ENCODE data around the gene TTC13.

TTC13 gene

DNA sequence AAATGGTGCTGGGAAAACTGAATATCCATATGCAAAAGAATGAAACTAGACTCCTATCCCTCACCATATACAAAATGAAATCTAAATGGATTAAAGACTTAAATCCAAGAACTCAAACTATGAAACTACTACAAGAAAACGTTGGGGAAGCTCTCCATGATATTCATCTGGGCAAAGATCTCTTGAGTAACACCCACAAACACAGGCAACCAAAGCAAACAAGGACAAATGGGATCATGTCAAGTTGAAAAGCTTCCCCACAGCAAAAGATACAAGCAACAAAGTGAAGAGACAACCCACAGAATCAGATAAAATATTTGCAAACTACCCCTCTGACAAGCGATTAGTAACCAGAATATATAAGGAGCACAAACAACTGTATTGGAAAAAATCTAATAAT is 13.8 kb downstream of the TTC13 start:
- no peak overlapping the region for H3K4me3 ChIP-seq (ENCODE audit: low read length)
- no peak overlapping the region for H2AFZ ChIP-seq (ENCODE audit: low read depth, low read length)
- no peaks in the 10 kb centered on the region for H3K9me3 ChIP-seq (ENCODE audit: low read length)
- no peaks in the 10 kb centered on the region for H3K4me1 ChIP-seq (ENCODE audit: insufficient read depth, low read length)
- no peaks in the 10 kb centered on the region for H3K36me3 ChIP-seq (ENCODE audit: insufficient read depth, low read length)
- H3K27me3 ChIP-seq (ENCODE audit: insufficient read depth, low read length): no peaks in the 10 kb centered on the region

DNA sequence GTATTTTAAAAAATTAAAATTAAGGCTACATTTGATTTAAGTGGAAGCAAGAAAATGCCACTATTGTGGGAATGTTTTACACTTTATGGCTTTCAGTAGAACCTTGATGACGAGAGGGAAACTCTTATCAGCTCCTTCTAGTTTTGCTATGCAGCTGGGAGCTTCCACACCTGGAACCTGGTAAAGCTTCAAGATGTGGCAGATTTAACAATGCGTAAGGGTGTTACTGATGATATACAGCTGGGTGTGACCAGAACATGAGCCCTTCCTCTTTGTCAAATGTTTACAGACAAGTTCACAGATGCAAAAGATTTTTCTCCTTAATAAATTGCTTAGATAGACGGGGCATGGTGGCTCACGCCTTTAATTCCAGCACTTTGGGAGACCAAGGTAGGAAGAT is 20.3 kb downstream of the TTC13 start:
- Histone ChIP-seq H2AFZ (ENCODE audit: low read depth, low read length) (no peak overlapping the region), H3K4me1 (ENCODE audit: insufficient read depth, low read length) (no peaks in the 10 kb centered on the region), H3K4me3 (ENCODE audit: low read length) (no peak overlapping the region), H3K36me3 (ENCODE audit: insufficient read depth, low read length) (peaks cover 12% of the 10 kb centered on the region), H3K9me3 (ENCODE audit: low read length) (no peaks in the 10 kb centered on the region), H3K27me3 (ENCODE audit: insufficient read depth, low read length) (no peaks in the 10 kb centered on the region)

DNA sequence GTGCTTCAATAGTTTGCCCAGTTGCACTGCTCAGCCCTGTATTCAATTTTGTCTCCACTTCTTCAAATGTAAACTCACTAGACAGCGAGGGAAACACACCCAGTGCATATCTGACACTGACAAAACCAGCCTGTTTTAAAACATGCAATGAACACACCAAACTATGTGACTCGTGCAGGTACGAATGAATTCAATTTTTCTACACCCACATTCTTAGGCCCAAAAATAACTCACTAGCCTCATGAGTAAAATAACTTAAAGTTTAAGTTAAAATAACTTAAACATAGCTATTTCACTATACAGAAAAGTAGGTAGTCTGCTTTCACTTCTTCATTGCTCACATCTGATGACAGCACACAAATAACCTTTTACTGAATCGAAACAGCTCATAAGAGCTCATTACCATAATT is 21.1 kb downstream of the TTC13 start:
- no peaks in the 10 kb centered on the region for H3K4me1 ChIP-seq (ENCODE audit: insufficient read depth, low read length)

DNA sequence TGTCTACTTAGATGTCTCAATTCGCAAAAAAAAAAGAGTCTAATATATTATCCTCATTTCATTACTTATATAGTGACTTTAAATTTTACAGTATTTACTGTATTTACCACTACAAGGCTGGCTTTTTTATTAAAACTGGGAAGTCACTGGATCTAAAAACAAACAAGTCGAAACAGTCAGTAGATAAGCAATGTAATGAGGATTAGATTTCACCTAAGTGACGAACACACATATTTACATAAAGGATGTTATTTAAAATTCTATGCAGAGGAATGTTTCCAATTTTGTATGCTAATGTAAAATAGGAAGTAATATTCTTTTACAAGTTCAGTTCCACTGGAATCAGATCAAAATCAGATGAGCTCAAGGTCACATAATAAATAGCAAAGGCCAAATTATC is 28.3 kb downstream of the TTC13 start:
- peaks cover 2% of the 10 kb centered on the region for H3K36me3 ChIP-seq (ENCODE audit: insufficient read depth, low read length)
- no peaks in the 10 kb centered on the region for H3K27me3 ChIP-seq (ENCODE audit: insufficient read depth, low read length)
- H3K4me3 ChIP-seq (ENCODE audit: low read length): no peak overlapping the region
- H3K9me3 ChIP-seq (ENCODE audit: low read length): no peaks in the 10 kb centered on the region
- H3K4me1 ChIP-seq (ENCODE audit: insufficient read depth, low read length): no peaks in the 10 kb centered on the region
- no peak overlapping the region for H2AFZ ChIP-seq (ENCODE audit: low read depth, low read length)

More for the DNA sequence above, 21.1 kb downstream of the TTC13 start:
- no peaks in the 10 kb centered on the region for H3K27me3 ChIP-seq (ENCODE audit: insufficient read depth, low read length)
- H3K4me3 ChIP-seq (ENCODE audit: low read length): no peak overlapping the region
- H3K9me3 ChIP-seq (ENCODE audit: low read length): no peaks in the 10 kb centered on the region
- no peak overlapping the region for H2AFZ ChIP-seq (ENCODE audit: low read depth, low read length)
- peaks cover 12% of the 10 kb centered on the region for H3K36me3 ChIP-seq (ENCODE audit: insufficient read depth, low read length)

DNA sequence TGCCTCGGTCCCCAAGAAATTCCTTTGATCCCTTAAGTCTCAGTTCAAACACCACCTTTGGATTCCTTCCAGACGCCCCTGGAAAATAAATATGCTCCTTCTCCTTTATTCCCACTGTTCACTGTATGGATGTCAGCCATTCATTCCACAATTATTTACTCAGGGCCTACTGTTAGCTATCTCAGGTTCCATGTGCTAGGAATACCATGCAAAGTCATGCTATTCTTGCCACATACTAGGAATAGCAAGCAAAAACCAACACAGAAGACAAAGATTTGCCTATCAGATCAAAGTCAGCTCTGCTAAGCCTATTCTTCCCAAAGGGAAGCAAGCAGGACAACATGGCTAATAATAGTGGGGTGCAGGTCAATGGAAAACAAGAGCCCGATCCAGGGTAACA is 29.8 kb downstream of the TTC13 start:
- H2AFZ ChIP-seq (ENCODE audit: low read depth, low read length): no peak overlapping the region
- H3K9me3 ChIP-seq (ENCODE audit: low read length): no peaks in the 10 kb centered on the region
- H3K27me3 ChIP-seq (ENCODE audit: insufficient read depth, low read length): no peaks in the 10 kb centered on the region
- H3K4me3 ChIP-seq (ENCODE audit: low read length): no peak overlapping the region
- peaks cover 4% of the 10 kb centered on the region for H3K36me3 ChIP-seq (ENCODE audit: insufficient read depth, low read length)
- H3K4me1 ChIP-seq (ENCODE audit: insufficient read depth, low read length): no peaks in the 10 kb centered on the region

DNA sequence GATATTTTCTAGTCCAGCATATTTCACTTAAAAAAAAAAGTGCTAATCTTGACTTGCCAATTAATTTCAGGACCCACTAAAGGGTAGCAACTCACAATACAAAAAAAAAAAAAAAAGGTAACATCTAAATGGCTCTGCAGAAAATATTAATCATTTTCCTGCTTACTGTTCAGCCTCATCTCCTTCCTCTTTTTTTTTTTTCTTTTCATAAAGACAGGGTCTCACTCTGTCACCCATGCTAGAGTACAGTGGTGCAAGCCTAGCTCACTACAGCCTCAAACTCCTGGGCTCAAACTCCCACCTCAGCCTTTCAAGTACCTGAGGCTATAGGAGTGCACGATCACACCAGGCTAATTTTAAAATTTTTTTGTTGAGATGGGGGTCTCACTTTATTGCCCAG is 30.4 kb downstream of the TTC13 start:
- H3K36me3 ChIP-seq (ENCODE audit: insufficient read depth, low read length): peaks cover 4% of the 10 kb centered on the region
- no peaks in the 10 kb centered on the region for H3K9me3 ChIP-seq (ENCODE audit: low read length)
- H3K4me3 ChIP-seq (ENCODE audit: low read length): no peak overlapping the region
- H2AFZ ChIP-seq (ENCODE audit: low read depth, low read length): no peak overlapping the region
- no peaks in the 10 kb centered on the region for H3K27me3 ChIP-seq (ENCODE audit: insufficient read depth, low read length)
- H3K4me1 ChIP-seq (ENCODE audit: insufficient read depth, low read length): no peaks in the 10 kb centered on the region

DNA sequence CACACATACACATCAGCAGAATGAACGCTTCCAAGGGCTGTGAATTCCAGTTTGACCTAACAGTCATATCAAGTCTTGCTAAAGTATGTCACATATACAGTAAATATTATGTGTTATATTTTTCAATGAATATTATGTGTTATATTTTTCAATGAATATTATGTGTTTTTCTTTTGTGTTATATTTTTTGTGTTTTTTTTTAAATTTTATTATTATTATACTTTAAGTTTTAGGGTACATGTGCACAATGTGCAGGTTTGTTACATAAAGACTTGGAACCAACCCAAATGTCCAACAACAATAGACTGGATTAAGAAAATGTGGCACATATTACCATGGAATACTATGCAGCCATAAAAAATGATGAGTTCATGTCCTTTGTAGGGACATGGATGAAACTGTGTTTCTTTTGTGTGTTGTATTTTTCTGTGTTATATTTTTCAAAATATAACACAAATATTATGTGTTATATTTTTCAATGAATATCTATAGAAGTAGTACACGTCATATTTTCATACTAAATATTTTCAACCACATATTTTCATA is 35.5 kb downstream of the TTC13 start:
- Histone ChIP-seq H3K4me3 (ENCODE audit: low read length) (no peak overlapping the region), H3K36me3 (ENCODE audit: insufficient read depth, low read length) (peaks cover 5% of the 10 kb centered on the region), H3K27me3 (ENCODE audit: insufficient read depth, low read length) (no peaks in the 10 kb centered on the region), H3K4me1 (ENCODE audit: insufficient read depth, low read length) (peaks cover 9% of the 10 kb centered on the region), H3K9me3 (ENCODE audit: low read length) (no peaks in the 10 kb centered on the region), H2AFZ (ENCODE audit: low read depth, low read length) (no peak overlapping the region)

DNA sequence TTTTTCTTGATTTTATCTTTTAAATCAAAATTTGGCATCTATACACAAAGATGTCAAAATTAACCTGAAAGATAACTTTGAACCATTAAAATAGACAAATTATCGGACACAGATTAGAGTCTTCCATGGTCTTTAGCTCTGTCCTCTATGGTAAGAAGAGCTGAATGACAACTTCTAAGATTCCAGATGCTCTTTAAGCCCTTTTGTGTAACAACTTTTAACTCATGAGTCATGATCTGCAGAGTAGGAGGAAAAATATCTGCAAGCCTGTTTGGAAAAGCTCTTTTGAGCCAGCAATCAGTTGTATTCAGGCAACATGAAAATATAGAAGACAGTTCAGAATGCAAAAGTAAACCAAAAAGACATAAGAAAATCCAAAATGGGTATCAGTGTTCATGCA is 37.8 kb downstream of the TTC13 start:
- Histone ChIP-seq H2AFZ (ENCODE audit: low read depth, low read length) (no peak overlapping the region), H3K4me1 (ENCODE audit: insufficient read depth, low read length) (peaks cover 9% of the 10 kb centered on the region), H3K9me3 (ENCODE audit: low read length) (no peaks in the 10 kb centered on the region), H3K4me3 (ENCODE audit: low read length) (no peak overlapping the region), H3K36me3 (ENCODE audit: insufficient read depth, low read length) (peaks cover 5% of the 10 kb centered on the region), H3K27me3 (ENCODE audit: insufficient read depth, low read length) (no peaks in the 10 kb centered on the region)

DNA sequence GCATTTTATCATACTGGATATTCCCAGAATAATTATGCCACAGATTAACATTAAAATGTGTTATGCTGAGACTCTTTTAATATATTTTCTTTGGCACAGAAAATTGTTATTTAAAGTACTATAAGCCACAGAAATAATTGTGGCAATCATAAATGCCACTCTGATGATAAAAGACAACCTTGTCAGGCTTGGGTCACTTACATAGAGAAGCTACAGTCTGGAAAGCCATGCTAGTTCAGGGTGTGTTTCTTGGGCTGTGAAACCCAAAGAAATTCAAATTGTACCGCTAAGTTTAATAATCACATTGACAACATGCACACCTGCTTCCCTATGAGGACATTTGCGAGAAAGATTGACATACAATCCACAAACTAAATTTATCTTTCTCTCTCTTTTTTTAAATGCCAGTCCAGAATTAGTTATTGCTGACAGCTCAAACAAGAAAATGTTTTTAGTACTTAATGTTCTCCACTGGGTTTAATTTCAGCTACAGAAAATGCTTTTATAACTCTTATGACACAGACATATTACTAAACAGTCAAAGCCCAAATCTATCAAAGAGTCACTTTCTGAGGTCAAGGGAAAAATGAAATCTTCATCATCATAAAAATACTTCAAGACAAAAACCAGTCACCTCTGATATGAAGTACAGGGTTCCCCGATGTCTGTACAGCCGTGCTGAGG is 38.7 kb downstream of the TTC13 start:
- Histone ChIP-seq H3K4me3 (ENCODE audit: low read length) (no peak overlapping the region), H3K9me3 (ENCODE audit: low read length) (no peaks in the 10 kb centered on the region), H3K4me1 (ENCODE audit: insufficient read depth, low read length) (peaks cover 9% of the 10 kb centered on the region), H3K27me3 (ENCODE audit: insufficient read depth, low read length) (no peaks in the 10 kb centered on the region), H2AFZ (ENCODE audit: low read depth, low read length) (no peak overlapping the region), H3K36me3 (ENCODE audit: insufficient read depth, low read length) (peaks cover 5% of the 10 kb centered on the region)

DNA sequence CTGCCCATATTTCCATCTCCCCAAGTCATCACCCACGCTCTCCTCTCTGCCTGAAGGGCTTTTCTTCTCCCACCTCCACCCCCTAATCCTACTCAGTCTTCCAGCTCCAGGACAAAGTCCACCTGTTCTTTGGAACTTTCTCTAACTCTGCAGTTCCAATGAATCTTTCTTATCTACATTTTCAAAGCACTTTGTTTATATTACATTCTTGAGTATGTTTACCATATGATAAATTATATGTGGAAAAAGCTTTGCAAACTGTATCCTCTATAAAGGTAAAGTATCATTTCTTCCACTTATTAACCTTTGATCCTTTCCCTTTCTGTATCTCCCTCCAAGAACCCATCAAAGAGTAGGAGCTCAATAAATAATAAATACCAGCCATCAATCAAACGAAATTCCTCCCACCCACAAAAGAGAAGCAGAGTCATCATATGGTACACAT is 39.7 kb downstream of the TTC13 start:
- Histone ChIP-seq H3K4me3 (ENCODE audit: low read length) (no peak overlapping the region), H2AFZ (ENCODE audit: low read depth, low read length) (no peak overlapping the region), H3K9me3 (ENCODE audit: low read length) (no peaks in the 10 kb centered on the region), H3K36me3 (ENCODE audit: insufficient read depth, low read length) (peaks cover 5% of the 10 kb centered on the region), H3K4me1 (ENCODE audit: insufficient read depth, low read length) (peaks cover 9% of the 10 kb centered on the region), H3K27me3 (ENCODE audit: insufficient read depth, low read length) (no peaks in the 10 kb centered on the region)

DNA sequence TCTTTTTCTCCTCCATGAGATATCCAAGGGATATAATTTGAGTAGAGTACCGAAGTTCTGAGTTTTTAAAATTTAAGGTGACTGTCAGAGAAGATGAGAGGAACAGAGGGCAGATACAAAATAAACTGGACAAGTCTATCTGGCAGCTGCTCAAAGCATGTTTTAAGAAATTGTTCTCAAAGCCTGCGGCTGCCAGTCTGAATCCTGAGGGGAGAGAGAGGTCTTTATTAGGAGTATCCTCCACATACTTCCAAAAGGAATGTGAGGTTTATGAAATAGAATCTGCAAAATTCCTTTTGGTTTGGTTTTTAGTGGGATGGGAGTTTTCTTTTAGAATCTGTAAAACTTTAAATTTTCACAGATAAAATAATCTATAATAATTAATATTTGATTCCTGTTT is 41.3 kb downstream of the TTC13 start:
- H3K36me3 ChIP-seq (ENCODE audit: insufficient read depth, low read length): peaks cover 4% of the 10 kb centered on the region
- H3K4me3 ChIP-seq (ENCODE audit: low read length): no peak overlapping the region
- no peaks in the 10 kb centered on the region for H3K9me3 ChIP-seq (ENCODE audit: low read length)
- no peaks in the 10 kb centered on the region for H3K27me3 ChIP-seq (ENCODE audit: insufficient read depth, low read length)
- H3K4me1 ChIP-seq (ENCODE audit: insufficient read depth, low read length): peaks cover 9% of the 10 kb centered on the region
- no peak overlapping the region for H2AFZ ChIP-seq (ENCODE audit: low read depth, low read length)

DNA sequence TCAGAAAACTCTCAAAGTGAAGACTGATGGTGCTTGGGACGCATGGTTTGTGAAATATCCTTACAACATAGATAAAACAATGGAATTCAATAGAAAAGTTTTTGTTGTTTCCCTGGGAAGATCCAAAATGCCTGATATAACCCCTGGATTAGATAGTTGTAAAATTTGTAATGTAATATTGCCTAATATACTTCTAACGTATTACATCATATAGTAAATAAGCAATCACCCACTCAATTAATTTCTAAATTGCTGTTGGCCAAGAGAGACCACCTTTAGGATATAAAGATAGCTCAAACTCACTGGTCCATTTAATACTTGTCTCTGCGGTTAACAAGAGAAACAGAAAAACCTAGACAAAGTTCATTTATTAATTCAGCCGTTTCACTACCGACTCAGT is 42.2 kb downstream of the TTC13 start:
- no peaks in the 10 kb centered on the region for H3K9me3 ChIP-seq (ENCODE audit: low read length)
- peaks cover 9% of the 10 kb centered on the region for H3K4me1 ChIP-seq (ENCODE audit: insufficient read depth, low read length)
- H3K27me3 ChIP-seq (ENCODE audit: insufficient read depth, low read length): no peaks in the 10 kb centered on the region
- no peak overlapping the region for H3K4me3 ChIP-seq (ENCODE audit: low read length)
- H2AFZ ChIP-seq (ENCODE audit: low read depth, low read length): no peak overlapping the region
- H3K36me3 ChIP-seq (ENCODE audit: insufficient read depth, low read length): peaks cover 8% of the 10 kb centered on the region

DNA sequence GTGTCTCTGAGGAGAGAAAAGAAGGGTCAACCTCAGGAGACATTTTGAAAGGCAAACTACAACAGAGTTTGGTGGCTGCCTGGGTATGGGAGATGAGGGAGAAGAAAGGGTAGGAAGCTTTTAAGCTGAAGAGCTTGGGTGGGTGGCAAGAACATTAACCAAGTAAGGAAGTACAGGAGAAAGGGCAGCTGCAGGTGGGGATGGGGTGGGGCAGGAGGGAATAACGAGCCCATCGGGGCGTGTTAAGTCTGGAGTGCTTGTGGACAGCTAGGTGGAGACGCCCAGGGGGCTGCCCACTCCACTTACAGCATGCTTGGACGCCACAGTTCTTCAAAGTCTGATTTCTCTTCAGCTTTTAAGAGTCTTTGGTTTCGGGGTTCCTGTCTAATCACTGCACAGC is 42.8 kb downstream of the TTC13 start:
- Histone ChIP-seq H3K4me3 (ENCODE audit: low read length) (no peak overlapping the region), H2AFZ (ENCODE audit: low read depth, low read length) (no peak overlapping the region), H3K36me3 (ENCODE audit: insufficient read depth, low read length) (peaks cover 14% of the 10 kb centered on the region), H3K27me3 (ENCODE audit: insufficient read depth, low read length) (no peaks in the 10 kb centered on the region), H3K9me3 (ENCODE audit: low read length) (no peaks in the 10 kb centered on the region), H3K4me1 (ENCODE audit: insufficient read depth, low read length) (peaks cover 9% of the 10 kb centered on the region)

DNA sequence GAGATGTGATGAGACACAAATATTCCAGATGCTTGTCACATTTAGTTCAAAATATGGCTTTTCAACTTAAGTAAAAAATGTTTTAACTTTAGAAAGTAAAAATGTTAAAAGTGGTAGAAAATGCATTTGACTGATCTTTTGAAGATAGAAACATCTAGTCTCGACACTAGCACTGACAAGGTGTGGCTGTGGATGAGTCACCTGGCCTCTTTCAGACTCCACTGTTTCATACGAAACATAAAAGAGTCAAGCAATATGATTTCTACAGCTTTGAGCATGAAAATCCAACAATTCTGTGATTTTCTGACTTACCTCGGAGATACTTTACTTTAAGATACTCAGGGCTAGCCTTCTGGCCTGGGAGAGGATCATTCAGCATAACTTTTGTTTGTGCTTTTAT is 47.7 kb downstream of the TTC13 start:
- H3K4me1 ChIP-seq (ENCODE audit: insufficient read depth, low read length): no peaks in the 10 kb centered on the region
- peaks cover 33% of the 10 kb centered on the region for H3K36me3 ChIP-seq (ENCODE audit: insufficient read depth, low read length)
- no peak overlapping the region for H3K4me3 ChIP-seq (ENCODE audit: low read length)
- H3K27me3 ChIP-seq (ENCODE audit: insufficient read depth, low read length): no peaks in the 10 kb centered on the region
- H3K9me3 ChIP-seq (ENCODE audit: low read length): no peaks in the 10 kb centered on the region
- no peak overlapping the region for H2AFZ ChIP-seq (ENCODE audit: low read depth, low read length)
